Measurements from ENCODE around the gene BCL2.

DNA sequence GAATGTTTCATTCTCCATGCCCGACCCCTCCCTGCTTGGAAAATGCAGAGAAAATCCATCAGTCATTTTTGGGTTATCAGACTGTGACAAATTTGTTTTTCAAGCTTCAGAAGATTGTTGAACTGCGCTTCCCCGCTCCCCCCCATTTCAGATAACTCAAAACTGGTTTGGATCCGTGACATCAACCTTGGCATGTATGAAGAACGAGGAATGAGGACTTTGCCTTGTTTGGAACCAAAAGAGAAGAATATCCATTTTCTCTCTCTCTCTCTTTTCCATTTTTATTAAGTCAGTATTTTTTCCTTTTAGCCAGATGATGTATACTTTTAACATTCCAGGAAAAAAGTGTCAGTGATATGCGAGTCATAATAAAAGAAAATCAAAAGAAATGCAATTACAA is 171.6 kb downstream of the BCL2 start:
- TF ChIP-seq, protein P1, sequence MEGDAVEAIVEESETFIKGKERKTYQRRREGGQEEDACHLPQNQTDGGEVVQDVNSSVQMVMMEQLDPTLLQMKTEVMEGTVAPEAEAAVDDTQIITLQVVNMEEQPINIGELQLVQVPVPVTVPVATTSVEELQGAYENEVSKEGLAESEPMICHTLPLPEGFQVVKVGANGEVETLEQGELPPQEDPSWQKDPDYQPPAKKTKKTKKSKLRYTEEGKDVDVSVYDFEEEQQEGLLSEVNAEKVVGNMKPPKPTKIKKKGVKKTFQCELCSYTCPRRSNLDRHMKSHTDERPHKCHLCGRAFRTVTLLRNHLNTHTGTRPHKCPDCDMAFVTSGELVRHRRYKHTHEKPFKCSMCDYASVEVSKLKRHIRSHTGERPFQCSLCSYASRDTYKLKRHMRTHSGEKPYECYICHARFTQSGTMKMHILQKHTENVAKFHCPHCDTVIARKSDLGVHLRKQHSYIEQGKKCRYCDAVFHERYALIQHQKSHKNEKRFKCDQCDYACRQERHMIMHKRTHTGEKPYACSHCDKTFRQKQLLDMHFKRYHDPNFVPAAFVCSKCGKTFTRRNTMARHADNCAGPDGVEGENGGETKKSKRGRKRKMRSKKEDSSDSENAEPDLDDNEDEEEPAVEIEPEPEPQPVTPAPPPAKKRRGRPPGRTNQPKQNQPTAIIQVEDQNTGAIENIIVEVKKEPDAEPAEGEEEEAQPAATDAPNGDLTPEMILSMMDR (IDR thresholded peaks at IDR 0.05 in 2 of 3, conservative IDR thresholded peaks at IDR 0.05 in 1 of 3; ENCODE audit: insufficient read depth in 2 of 3, low read depth in 1 of 3, low read length in 3 of 3) = no peak
- TF ChIP-seq, protein P2, sequence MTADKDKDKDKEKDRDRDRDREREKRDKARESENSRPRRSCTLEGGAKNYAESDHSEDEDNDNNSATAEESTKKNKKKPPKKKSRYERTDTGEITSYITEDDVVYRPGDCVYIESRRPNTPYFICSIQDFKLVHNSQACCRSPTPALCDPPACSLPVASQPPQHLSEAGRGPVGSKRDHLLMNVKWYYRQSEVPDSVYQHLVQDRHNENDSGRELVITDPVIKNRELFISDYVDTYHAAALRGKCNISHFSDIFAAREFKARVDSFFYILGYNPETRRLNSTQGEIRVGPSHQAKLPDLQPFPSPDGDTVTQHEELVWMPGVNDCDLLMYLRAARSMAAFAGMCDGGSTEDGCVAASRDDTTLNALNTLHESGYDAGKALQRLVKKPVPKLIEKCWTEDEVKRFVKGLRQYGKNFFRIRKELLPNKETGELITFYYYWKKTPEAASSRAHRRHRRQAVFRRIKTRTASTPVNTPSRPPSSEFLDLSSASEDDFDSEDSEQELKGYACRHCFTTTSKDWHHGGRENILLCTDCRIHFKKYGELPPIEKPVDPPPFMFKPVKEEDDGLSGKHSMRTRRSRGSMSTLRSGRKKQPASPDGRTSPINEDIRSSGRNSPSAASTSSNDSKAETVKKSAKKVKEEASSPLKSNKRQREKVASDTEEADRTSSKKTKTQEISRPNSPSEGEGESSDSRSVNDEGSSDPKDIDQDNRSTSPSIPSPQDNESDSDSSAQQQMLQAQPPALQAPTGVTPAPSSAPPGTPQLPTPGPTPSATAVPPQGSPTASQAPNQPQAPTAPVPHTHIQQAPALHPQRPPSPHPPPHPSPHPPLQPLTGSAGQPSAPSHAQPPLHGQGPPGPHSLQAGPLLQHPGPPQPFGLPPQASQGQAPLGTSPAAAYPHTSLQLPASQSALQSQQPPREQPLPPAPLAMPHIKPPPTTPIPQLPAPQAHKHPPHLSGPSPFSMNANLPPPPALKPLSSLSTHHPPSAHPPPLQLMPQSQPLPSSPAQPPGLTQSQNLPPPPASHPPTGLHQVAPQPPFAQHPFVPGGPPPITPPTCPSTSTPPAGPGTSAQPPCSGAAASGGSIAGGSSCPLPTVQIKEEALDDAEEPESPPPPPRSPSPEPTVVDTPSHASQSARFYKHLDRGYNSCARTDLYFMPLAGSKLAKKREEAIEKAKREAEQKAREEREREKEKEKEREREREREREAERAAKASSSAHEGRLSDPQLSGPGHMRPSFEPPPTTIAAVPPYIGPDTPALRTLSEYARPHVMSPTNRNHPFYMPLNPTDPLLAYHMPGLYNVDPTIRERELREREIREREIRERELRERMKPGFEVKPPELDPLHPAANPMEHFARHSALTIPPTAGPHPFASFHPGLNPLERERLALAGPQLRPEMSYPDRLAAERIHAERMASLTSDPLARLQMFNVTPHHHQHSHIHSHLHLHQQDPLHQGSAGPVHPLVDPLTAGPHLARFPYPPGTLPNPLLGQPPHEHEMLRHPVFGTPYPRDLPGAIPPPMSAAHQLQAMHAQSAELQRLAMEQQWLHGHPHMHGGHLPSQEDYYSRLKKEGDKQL (CRISPR knock-in tag; IDR thresholded peaks at IDR 0.05; ENCODE audit: borderline replicate concordance) = no peak
- TF ChIP-seq BRCA1 (IDR thresholded peaks at IDR 0.05) (no peak), BRCA1 (CRISPR knock-in tag; IDR thresholded peaks at IDR 0.05) (no peak), ZNF133 (CRISPR knock-in tag; IDR thresholded peaks at IDR 0.05) (no peak), FOXA1 (IDR thresholded peaks at IDR 0.05; ENCODE audit: borderline replicate concordance) (no peak), KDM1A (IDR thresholded peaks at IDR 0.05) (no peak), YY1 (IDR thresholded peaks at IDR 0.05; ENCODE audit: borderline replicate concordance in 1 of 3, control insufficient read depth in 1 of 3, extremely low read depth in 1 of 3, insufficient read depth in 3 of 3, insufficient read length in 1 of 3, insufficient replicate concordance in 2 of 3, low read depth in 1 of 3, low read length in 2 of 3) (no peak), RNF2 (IDR thresholded peaks at IDR 0.05) (no peak), RBM17 (IDR thresholded peaks at IDR 0.05; ENCODE audit: borderline replicate concordance, low read depth, low read length) (no peak), TCF3 (CRISPR knock-in tag; IDR thresholded peaks at IDR 0.05) (no peak)
- TF ChIP-seq, protein P3, sequence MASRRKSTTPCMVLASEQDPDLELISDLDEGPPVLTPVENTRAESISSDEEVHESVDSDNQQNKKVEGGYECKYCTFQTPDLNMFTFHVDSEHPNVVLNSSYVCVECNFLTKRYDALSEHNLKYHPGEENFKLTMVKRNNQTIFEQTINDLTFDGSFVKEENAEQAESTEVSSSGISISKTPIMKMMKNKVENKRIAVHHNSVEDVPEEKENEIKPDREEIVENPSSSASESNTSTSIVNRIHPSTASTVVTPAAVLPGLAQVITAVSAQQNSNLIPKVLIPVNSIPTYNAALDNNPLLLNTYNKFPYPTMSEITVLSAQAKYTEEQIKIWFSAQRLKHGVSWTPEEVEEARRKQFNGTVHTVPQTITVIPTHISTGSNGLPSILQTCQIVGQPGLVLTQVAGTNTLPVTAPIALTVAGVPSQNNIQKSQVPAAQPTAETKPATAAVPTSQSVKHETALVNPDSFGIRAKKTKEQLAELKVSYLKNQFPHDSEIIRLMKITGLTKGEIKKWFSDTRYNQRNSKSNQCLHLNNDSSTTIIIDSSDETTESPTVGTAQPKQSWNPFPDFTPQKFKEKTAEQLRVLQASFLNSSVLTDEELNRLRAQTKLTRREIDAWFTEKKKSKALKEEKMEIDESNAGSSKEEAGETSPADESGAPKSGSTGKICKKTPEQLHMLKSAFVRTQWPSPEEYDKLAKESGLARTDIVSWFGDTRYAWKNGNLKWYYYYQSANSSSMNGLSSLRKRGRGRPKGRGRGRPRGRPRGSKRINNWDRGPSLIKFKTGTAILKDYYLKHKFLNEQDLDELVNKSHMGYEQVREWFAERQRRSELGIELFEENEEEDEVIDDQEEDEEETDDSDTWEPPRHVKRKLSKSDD (conservative IDR thresholded peaks at IDR 0.05; ENCODE audit: low read length) = no peak
- TF ChIP-seq, protein P4, sequence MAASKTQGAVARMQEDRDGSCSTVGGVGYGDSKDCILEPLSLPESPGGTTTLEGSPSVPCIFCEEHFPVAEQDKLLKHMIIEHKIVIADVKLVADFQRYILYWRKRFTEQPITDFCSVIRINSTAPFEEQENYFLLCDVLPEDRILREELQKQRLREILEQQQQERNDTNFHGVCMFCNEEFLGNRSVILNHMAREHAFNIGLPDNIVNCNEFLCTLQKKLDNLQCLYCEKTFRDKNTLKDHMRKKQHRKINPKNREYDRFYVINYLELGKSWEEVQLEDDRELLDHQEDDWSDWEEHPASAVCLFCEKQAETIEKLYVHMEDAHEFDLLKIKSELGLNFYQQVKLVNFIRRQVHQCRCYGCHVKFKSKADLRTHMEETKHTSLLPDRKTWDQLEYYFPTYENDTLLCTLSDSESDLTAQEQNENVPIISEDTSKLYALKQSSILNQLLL (CRISPR knock-in tag; IDR thresholded peaks at IDR 0.05; ENCODE audit: borderline replicate concordance) = no peak
- TF ChIP-seq, protein P5, sequence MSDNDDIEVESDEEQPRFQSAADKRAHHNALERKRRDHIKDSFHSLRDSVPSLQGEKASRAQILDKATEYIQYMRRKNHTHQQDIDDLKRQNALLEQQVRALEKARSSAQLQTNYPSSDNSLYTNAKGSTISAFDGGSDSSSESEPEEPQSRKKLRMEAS (CRISPR knock-in tag; IDR thresholded peaks at IDR 0.05) = no peak

All from K562 (cell line).